NCI-H748 (cell line): Measurements from ENCODE around the gene PDE3A.

Experiments used
- DNase-seq: peaks from one replicate; lab custom pipeline; 2025; ENCODE audit not compliant: unreplicated experiment; lab: John Stamatoyannopoulos, UW

The PDE3A gene

DNA sequence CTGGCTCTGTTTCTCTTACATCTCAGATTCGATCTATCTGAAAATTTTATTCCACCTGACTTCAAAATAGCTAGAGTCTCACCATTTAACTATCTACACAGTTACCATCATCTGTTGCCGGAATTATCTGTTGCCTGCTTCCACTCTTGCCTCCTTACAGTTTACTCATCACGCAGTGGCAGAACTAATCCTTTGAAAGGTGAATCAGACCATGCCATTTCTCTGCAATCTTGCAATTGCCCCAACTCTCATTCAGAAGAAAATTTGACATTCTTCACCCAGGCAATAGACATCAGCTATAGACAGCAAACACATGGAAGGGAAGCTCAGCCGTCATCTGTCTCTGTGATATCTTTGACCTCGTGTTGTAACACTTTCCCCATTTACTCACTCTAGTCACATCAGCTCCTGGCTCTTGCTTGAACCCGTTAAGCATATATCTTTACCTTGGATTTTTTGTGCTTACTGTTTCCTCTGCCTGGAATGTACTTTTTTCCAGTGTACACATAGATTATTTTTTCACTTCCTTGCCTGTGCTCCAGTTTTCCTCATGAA lies 85.5 kb downstream of the PDE3A start:
- DNase-seq, result no peak

- no peak for DNase-seq
Observed at GRCh38 chr12:20455001-20455706, 86.8 kb downstream of the PDE3A start.

GRCh38 chr12:20457582-20457981 lies 89.2 kb downstream of the PDE3A start:
- no peak for DNase-seq

DNA sequence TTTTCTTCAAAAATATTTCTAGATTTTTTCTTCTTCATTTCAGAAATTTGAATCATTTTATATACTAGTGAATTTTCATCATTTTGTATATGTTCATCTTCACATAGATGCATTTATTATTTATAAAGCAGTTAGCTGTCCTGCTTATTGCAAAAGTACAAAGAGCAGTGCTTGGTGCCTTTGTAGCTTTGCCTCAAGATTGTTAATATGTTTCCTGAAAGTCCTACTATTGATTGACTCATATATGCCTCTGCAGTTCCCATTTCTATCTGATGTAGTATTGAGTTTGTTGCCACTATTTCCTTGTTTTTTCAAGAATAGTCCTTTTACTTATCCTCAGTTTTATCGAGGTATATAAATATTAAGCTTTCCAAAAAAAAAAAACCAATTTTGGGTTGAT lies 89.7 kb downstream of the PDE3A start:
- DNase-seq, result no peak

DNA sequence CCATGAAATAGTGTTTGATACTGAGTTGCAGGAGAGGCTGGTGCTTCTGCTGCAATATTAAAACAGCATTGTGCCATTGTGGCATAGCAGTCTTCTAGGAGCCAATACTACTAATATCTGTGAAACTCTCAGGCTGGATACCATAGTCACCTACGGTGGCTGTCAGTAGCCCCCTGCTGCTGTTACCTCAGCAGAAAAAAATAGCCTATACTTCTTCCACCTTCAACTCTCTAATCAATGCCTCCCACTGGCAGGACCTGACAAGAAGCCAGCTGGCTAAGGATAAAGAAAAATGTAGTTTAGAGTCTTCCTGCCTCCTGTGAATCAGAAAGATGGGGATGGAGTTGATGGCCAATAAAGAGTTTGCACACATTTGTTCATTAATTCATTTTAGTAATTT lies 91.6 kb downstream of the PDE3A start:
- no peak for DNase-seq

GRCh38 chr12:20460956-20461355 lies 92.6 kb downstream of the PDE3A start:
- no peak for DNase-seq

DNA sequence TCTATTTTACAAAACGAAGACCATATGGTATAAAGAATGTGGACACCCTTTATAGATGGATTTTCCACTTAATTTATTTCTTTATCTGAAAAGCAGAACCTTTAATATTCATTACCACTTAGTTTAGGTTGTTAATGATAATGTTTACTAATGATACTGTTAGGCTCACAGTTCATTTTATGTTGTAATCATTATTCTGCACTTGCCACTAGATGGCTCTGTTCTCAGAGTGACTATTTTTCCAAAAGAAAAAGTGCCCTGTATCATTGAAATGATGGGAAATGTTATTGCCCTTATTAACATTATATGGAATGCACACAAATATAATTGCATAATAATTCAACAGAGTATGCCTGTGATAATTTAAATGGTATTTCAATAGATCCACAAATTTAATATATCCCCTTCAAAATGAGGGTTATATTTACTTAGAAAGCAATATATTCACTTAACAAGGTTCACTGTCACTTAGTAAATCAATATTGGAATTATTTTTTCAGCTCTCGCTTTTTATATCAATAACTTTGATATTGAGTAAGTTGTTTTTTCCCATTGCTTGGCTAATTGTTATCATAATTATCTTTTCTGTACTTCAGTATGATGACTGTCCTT lies 95.7 kb downstream of the PDE3A start:
- DNase-seq, result peak; percentile 12

DNA sequence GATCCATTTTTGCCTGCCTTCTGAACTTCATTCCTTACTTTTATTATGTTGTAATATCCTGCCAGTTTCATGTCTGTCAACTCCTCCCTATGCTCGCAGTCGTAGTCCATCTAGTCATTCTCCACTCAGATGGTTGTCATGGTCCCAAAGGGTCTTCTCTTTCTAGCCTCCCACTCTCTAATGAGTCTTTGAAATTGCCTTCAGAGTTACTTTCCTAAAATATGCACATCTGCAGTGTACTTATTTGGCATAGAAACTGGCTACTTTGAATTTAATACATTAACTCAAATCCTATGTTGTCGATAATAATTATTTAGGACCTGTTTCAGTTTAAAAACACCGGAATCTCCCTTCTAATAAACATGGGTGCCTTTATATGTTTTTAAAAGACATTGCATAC lies 101.0 kb downstream of the PDE3A start:
- DNase-seq, result no peak

- DNase-seq, result no peak
Observed at GRCh38 chr12:20469756-20470155, 101.4 kb downstream of the PDE3A start.

DNA sequence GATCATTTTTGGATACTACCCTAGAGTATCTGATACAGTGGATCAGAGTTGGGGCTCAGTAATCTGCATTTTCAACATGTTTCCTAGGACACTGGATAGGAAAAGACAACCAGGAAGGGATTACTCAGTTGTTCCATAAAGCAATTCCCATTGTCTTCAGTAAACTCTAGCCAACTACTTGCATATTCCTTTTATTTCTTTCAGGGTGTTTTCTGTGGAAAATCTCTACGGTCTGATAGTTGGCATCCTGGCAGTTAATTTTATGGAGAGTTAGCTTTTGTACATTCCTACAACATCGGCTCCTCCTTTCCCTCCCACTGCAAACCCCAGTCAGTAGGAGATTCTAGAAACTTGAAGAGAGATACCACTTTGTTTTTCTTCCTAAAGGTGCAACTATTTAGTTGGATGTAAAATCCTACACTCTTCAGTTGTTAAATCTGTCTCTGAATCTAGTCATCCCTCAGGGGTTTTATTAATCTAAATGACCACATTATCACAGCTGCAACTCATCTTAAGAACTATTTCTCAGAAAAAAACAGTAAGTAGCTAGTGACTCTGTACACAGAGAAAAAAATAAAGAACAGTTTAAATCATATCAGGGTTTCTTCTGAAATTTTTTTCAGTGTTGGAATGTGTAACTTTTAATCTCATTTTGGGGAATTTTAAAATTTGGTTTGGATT lies 103.9 kb downstream of the PDE3A start:
- no peak for DNase-seq

DNA sequence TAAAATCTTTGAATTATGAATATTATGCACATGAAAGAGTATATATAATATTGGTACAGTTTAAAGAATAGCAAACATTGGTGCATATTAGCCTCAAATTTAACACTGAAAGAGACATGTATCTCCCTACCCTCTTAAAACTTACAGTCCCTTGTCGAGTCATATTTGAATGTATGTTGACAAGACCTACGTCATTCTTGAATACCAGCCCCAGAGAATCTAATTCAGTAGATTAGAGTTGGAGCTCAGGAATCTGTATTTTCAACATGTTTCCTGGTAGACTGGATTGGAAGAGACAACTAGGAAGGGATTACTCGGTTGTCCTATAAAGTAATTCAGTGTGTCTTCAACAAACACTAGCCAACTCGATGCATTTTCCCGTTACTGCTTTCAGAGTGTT lies 104.8 kb downstream of the PDE3A start:
- DNase-seq, result no peak

DNA sequence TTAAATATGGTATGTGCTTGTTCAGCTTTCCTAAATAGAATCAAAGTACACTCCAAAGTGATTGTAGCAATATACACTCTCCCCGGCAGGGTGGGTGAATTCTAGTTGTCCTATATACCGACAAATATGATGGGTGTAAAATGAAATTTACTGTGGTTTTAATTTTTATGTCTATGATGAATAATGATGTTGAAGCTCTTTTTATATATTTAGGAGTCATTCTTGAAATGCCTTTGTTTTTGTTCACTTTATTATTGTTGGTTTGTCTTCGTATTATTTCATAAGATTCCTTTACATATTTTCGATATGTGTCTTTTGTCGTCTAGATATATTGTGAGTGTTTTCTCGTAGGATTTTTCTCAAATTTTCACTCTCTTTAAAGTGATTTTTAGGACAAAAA lies 105.7 kb downstream of the PDE3A start:
- no peak for DNase-seq

- DNase-seq, result no peak
Observed at GRCh38 chr12:20474443-20474842, 106.1 kb downstream of the PDE3A start.

DNA sequence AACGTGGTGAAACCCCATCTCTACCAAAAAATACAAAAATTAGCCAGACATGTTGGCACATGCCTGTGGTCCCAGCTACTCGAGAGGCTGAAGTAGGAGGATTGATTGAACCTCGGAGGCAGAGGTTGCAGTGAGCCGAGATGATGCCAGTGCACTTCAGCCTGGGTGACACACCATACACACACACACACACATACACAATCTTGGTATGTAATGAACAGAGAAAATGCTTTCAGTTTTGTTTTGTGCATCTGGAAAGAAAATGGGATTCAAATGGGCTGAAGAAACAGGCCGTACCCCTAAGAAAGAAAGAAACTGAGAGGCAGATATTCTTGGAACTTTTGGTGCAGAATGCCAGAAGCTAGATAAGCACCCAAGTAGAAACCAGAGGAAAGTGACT lies 107.2 kb downstream of the PDE3A start:
- no peak for DNase-seq

DNA sequence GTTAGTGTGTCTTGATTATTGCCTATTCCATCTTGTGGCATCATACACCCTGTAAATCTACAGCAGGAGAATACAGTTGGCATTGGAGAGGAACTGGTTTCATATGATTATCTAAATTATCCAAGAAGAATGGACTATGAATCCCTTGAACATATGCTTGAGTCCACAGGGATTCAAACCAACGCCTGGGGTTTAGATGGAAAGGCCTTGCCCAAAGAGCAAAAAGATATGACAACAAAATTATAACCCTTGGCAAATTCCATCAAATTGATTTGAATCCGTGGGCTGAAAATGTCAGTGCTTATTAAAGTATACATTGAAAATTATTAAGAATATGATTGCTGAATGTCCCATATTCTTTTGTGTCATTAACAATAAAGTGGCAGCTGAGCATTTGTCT lies 108.2 kb downstream of the PDE3A start:
- DNase-seq, result no peak

DNA sequence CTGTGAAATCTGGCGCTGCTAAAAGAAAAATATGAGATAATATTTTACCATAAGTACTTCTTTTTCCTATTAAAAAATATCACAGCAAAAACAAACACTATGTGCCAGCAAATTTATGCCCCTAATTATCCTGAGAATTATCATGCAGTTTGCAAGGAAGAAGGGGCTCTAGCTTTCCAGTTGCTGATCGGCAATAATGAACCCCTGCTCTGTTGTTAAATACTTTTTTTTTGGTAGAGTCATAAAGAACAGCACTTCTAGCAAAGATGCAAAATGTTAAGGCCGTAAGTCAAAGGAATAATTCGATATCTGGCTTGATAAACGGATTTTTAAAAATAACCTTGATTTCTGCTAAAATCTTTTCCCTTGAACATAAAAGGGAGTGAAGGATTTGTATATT lies 108.9 kb downstream of the PDE3A start:
- no peak for DNase-seq

- no peak for DNase-seq
Observed at GRCh38 chr12:20477672-20478071, 109.3 kb downstream of the PDE3A start.

DNA sequence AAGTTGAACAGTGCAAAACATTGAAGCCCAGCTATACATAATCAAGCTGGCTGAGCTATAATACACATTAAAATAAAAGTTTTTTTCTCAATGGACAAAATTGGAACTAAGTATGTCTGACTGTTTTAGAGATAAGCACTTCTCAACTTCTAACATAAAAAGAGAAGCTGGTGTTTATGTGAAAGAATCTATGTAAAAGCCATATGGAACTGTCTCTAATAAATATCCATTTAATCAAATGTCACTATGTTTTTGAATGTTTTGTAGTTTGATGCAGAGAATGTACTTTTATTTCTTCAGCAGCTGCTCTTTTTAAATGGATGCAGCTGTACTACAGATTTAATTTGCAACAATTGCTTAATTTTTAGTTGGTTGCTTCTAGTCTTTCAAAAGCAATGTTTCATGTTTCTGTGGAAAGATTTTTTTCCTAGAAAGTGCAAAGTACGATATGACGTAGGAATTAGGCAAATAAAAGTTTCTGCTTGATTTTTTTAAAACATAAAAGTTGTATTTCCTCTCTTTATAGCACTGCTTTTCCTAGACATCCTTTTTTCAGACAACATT lies 114.2 kb downstream of the PDE3A start:
- no peak for DNase-seq

DNA sequence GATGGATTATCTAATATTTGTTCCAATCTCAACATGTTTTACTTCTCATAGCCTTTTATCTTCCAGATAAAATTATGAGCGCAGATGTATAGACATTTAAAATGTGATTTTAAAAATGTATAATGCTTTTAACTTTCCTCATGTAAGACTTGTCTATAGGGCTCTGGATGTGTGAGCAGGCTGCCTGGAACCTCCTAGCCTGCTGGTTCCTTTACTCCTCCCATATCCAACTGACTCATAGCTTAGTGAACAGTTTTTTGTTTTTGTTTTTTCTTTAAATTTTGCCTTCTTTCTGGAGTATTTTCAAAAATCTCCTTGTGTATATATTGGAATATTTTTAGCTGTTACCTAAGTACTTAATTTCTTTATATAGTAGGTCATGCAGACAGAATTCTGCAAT lies 115.4 kb downstream of the PDE3A start:
- DNase-seq, result no peak

DNA sequence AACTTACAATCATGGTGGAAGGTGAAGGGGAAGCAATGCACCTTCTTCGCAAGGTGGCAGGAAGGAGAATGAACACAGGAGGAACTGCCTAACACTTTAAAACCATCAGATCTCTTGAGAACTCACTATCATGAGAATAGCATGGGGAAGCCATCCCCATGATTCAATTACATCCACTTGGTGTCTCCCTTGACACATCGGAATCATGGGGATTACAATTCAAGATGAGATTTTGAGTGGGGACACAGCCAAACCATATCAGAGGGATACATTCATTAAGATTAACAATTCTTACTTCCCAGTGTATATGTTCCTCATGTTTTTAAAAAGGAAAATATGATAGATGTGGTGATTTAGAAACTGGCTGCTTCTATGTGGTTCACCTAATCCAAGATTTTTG lies 117.9 kb downstream of the PDE3A start:
- no peak for DNase-seq

DNA sequence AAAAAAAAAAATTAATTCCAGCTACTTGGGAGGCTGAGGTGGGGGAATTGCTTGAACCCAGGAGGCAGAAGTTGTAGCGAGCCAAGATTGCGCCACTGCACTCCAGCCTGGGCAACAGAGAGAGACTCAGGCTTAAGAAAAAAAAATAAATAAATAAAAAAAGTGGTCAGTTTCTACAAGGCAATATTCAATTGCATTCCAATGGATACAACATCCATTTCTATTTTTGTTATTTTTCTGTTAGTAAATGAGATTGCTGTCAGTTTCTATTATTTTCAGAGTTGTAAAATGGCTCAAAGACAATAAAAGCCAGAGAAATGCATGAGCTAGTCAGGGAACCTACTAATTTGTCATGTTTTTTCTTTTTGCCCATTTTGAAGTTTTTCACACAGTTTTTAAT lies 119.2 kb downstream of the PDE3A start:
- no peak for DNase-seq

DNA sequence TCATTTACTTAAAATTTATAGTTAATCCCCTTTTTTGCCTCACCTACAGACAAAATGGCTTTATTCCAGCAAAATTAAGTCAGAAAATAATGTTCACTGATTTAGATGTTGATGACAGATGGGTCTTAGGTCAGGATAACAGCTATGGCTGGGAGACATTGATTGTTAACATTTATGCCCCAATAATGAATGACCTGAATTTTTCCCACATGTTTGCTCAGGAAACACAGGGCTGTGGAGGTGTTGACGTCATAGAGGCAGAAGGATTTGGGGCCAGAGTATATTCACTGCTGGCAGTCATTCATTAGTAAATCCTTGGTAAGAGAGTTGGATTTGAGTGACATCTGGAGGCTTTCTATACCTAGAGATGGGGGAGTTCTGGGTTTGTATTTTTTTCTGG lies 121.3 kb downstream of the PDE3A start:
- no peak for DNase-seq
